Activated CD8-positive, alpha-beta memory T cell treated with anti-CD3 and anti-CD28 coated beads, Interleukin-2, amount 50 U/mL, for 4 hours (primary cell): ENCODE results near the gene DIAPH3.

Source experiments
- DNase-seq: peaks from one replicate; pipeline ENCODE4 v3.0.0-alpha.2; 2020

Gene DIAPH3

GRCh38 chr13:59660582-59660981 lies 503.1 kb downstream of the DIAPH3 start:
- no peak for DNase-seq

GRCh38 chr13:59659981-59660380 lies 503.7 kb downstream of the DIAPH3 start:
- DNase-seq, result no peak

- DNase-seq, result no peak
Measured at GRCh38 chr13:59658738-59659330, 504.9 kb downstream of the DIAPH3 start.

- DNase-seq, result no peak
Measured at GRCh38 chr13:59658027-59658737, 505.5 kb downstream of the DIAPH3 start.

- DNase-seq, result no peak
Measured at GRCh38 chr13:59653916-59654315, 509.8 kb downstream of the DIAPH3 start.

GRCh38 chr13:59651479-59651878 lies 512.2 kb downstream of the DIAPH3 start:
- DNase-seq, result no peak

GRCh38 chr13:59643906-59644626 lies 519.7 kb downstream of the DIAPH3 start:
- no peak for DNase-seq

GRCh38 chr13:59643364-59643841 lies 520.3 kb downstream of the DIAPH3 start:
- DNase-seq, result no peak

GRCh38 chr13:59641817-59642216 lies 521.9 kb downstream of the DIAPH3 start:
- DNase-seq, result no peak

- no peak for DNase-seq
Measured at GRCh38 chr13:59641261-59641660, 522.5 kb downstream of the DIAPH3 start.

- DNase-seq, result no peak
Measured at GRCh38 chr13:59638404-59638803, 525.3 kb downstream of the DIAPH3 start.

- no peak for DNase-seq
Measured at GRCh38 chr13:59635589-59635988, 528.1 kb downstream of the DIAPH3 start.

GRCh38 chr13:59633290-59633689 lies 530.4 kb downstream of the DIAPH3 start:
- no peak for DNase-seq

GRCh38 chr13:59631271-59631670 lies 532.5 kb downstream of the DIAPH3 start:
- no peak for DNase-seq

- DNase-seq, result no peak
Measured at GRCh38 chr13:59625111-59625510, 538.6 kb downstream of the DIAPH3 start.

- DNase-seq, result no peak
Measured at GRCh38 chr13:59623206-59623915, 540.4 kb downstream of the DIAPH3 start.

GRCh38 chr13:59621773-59622172 lies 542.0 kb downstream of the DIAPH3 start:
- no peak for DNase-seq
